Uterus (tissue), 4 donors: ENCODE measurements around the gene CHRNA9. TPM values are rescaled to one million over a fixed set of nuclear protein-coding genes. Genes with fewer than 3 reads are reported as not detected.
"Not testable (repeated sequence)": the region's sequence is repeated elsewhere in the genome, so short reads cannot be mapped to it uniquely, and the experiment has no call there.

ENCODE experiments used
- DNase-seq, 2 donors: peaks; one replicate each; pipeline ENCODE4 v3.0.0-alpha.2; 2019 to 2020
- H3K27ac ChIP-seq, 2 donors: fragments of 200-600 bp; sonication (generic); 1 replicate in 1 of 2; 2 replicates in 1 of 2; pipeline ENCODE4 v1.5.1; 2016 to 2018
- H3K27me3 ChIP-seq, 2 donors: fragments of 200-600 bp; sonication (generic); one replicate each; pipeline ENCODE4 v1.5.1; 2018 to 2019; ENCODE audit warnings: control low read depth in 1 of 2
- H3K36me3 ChIP-seq, 2 donors: fragments of 200-600 bp; sonication (generic); one replicate each; pipeline ENCODE4 v1.5.1; 2019; ENCODE audit warnings: control low read depth in 1 of 2
- H3K4me1 ChIP-seq, 2 donors: fragments of 200-600 bp; sonication (generic); one replicate each; pipeline ENCODE4 v1.5.1; 2018 to 2019; ENCODE audit warnings: control low read depth in 1 of 2
- H3K4me3 ChIP-seq, 2 donors: fragments of 200-600 bp; sonication (generic); 1 replicate in 1 of 2; 2 replicates in 1 of 2; pipeline ENCODE4 v1.5.1; 2018 to 2019; ENCODE audit warnings: mild to moderate bottlenecking in 1 of 2
- H3K9me3 ChIP-seq, 2 donors: fragments of 200-600 bp; sonication (generic); one replicate each; pipeline ENCODE4 v1.5.1; 2019; ENCODE audit warnings: control low read depth in 1 of 2
- CTCF ChIP-seq, 4 experiments: fragments of 200-600 bp in 2 of 4; fragments of 450-650 bp in 2 of 4; sonication (generic) in 2 of 4; IDR thresholded peaks; one replicate each; pipeline ENCODE4 v1.5.1; 2016 to 2019; ENCODE audit warnings: antibody characterized with exemption in 4 of 4, mild to moderate bottlenecking in 2 of 4, moderate library complexity in 1 of 4
- POLR2A ChIP-seq, 2 donors: fragments of 450-650 bp; IDR thresholded peaks; one replicate each; pipeline ENCODE4 v1.6.1; 2016; ENCODE audit warnings: antibody characterized with exemption in 2 of 2, mild to moderate bottlenecking in 1 of 2, moderate library complexity in 1 of 2
- intact Hi-C: fragments of 100-400 bp; cut with DNase I; formaldehyde crosslinking; loops from one replicate; pipeline ENCODE4 v1.15.1; 2023; ENCODE audit warnings: low total_unique reads
- total RNA-seq, 4 donors: library from RNA; depleted of rRNA in 3 of 4; stranded (reverse); fragments of >200 nt in 3 of 4; gene quantifications; one replicate each; pipeline versions ENCODE4 v1.1.0 to v1.2.4, GENCODE V29; 2014 to 2023
- donor health status: DM: yes; HTN: yes; CAD: no.

CHRNA9 gene
- total RNA-seq, 4 donors from 2014 or later = not detected

- no peak for DNase-seq
- H3K9me3 ChIP-seq = no peaks in the 10 kb centered on the region
- H3K27me3 ChIP-seq = no peaks in the 10 kb centered on the region
- H3K4me1 ChIP-seq = no peaks in the 10 kb centered on the region
- intact Hi-C loops = no loop called here
- TF ChIP-seq POLR2A (IDR thresholded peaks at IDR 0.05) = no peak
- TF ChIP-seq CTCF (IDR thresholded peaks at IDR 0.05) = no peak
- H3K27ac ChIP-seq = no peak overlapping the region
- H3K4me3 ChIP-seq = no peak overlapping the region
- H3K36me3 ChIP-seq = no peaks in the 10 kb centered on the region
Measured at GRCh38 chr4:40379248-40379647, 44.1 kb downstream of the CHRNA9 start.

GRCh38 chr4:40380647-40381046 is 45.5 kb downstream of the CHRNA9 start:
- no peaks in the 10 kb centered on the region for H3K4me1 ChIP-seq
- no peaks in the 10 kb centered on the region for H3K9me3 ChIP-seq
- no peak for DNase-seq
- intact Hi-C loops = no loop called here
- TF ChIP-seq POLR2A (IDR thresholded peaks at IDR 0.05) = no peak
- TF ChIP-seq CTCF (IDR thresholded peaks at IDR 0.05) = no peak
- H3K27ac ChIP-seq = no peak overlapping the region
- no peaks in the 10 kb centered on the region for H3K27me3 ChIP-seq
- no peak overlapping the region for H3K4me3 ChIP-seq
- H3K36me3 ChIP-seq = no peaks in the 10 kb centered on the region

- H3K27me3 ChIP-seq = no peaks in the 10 kb centered on the region
- no peaks in the 10 kb centered on the region for H3K4me1 ChIP-seq
- TF ChIP-seq CTCF (IDR thresholded peaks at IDR 0.05) = no peak
- TF ChIP-seq POLR2A (IDR thresholded peaks at IDR 0.05) = no peak
- intact Hi-C loops = no loop called here
- H3K9me3 ChIP-seq = no peaks in the 10 kb centered on the region
- no peak for DNase-seq
- H3K36me3 ChIP-seq = no peaks in the 10 kb centered on the region
- no peak overlapping the region for H3K27ac ChIP-seq
- H3K4me3 ChIP-seq = no peak overlapping the region
Measured at GRCh38 chr4:40388239-40388638, 53.1 kb downstream of the CHRNA9 start.

GRCh38 chr4:40389986-40390385 is 54.9 kb downstream of the CHRNA9 start:
- no peak for DNase-seq
- no peak overlapping the region for H3K4me3 ChIP-seq
- TF ChIP-seq POLR2A (IDR thresholded peaks at IDR 0.05) = no peak
- no peak for TF ChIP-seq CTCF (IDR thresholded peaks at IDR 0.05)
- intact Hi-C loops = no loop called here
- H3K27ac ChIP-seq = no peak overlapping the region
- H3K4me1 ChIP-seq = no peaks in the 10 kb centered on the region
- no peaks in the 10 kb centered on the region for H3K9me3 ChIP-seq
- no peaks in the 10 kb centered on the region for H3K36me3 ChIP-seq
- no peaks in the 10 kb centered on the region for H3K27me3 ChIP-seq

- DNase-seq, H3K36me3 ChIP-seq, H3K4me1 ChIP-seq, intact Hi-C loops, H3K9me3 ChIP-seq, H3K27me3 ChIP-seq, H3K4me3 ChIP-seq, H3K27ac ChIP-seq: not testable (repeated sequence)
Measured at GRCh38 chr4:40392241-40392640, 57.1 kb downstream of the CHRNA9 start.

GRCh38 chr4:40394236-40394635 is 59.1 kb downstream of the CHRNA9 start:
- H3K27ac ChIP-seq = no peak overlapping the region

More at GRCh38 chr4:40394236-40394635, 59.1 kb downstream of the CHRNA9 start:
- no peak for DNase-seq
- intact Hi-C loops = no loop called here
- no peak overlapping the region for H3K4me3 ChIP-seq
- TF ChIP-seq CTCF (IDR thresholded peaks at IDR 0.05) = no peak
- no peaks in the 10 kb centered on the region for H3K36me3 ChIP-seq
- no peaks in the 10 kb centered on the region for H3K9me3 ChIP-seq
- H3K27me3 ChIP-seq = no peaks in the 10 kb centered on the region
- H3K4me1 ChIP-seq = no peaks in the 10 kb centered on the region
